WTC11 (cell line): ENCODE data around the gene ZNF282.
"Not testable (repeated sequence)": the region's sequence is repeated elsewhere in the genome, so short reads cannot be mapped to it uniquely, and the experiment has no call there.

ENCODE experiments used
- CBFB ChIP-seq: sonication (generic); formaldehyde crosslinking; IDR thresholded peaks from 2 replicates; pipeline ENCODE4 v1.8.1; 2022; ENCODE audit warnings: mild to moderate bottlenecking, low read depth, missing genetic modification reagents
- CTCF ChIP-seq: fragments of 200-600 bp; IDR thresholded peaks from 2 replicates; pipeline ENCODE4 v1.8.0; 2022; ENCODE audit warnings: antibody characterized with exemption

GRCh38 chr7:149250151-149250550 is 54.8 kb downstream of the ZNF282 start:
- TF ChIP-seq CTCF; CBFB (CRISPR knock-in tag): not testable (repeated sequence)
